ENCODE measurements around the gene COQ8A.
"Not testable (repeated sequence)": the region's sequence is repeated elsewhere in the genome, so short reads cannot be mapped to it uniquely, and the experiment has no call there.

Gene COQ8A

GRCh38 chr1:226984521-226985238 lies 44.6 kb downstream of the COQ8A start:
- DNase-seq (ENCODE audit: low read depth, low spot score) = no peak

DNA sequence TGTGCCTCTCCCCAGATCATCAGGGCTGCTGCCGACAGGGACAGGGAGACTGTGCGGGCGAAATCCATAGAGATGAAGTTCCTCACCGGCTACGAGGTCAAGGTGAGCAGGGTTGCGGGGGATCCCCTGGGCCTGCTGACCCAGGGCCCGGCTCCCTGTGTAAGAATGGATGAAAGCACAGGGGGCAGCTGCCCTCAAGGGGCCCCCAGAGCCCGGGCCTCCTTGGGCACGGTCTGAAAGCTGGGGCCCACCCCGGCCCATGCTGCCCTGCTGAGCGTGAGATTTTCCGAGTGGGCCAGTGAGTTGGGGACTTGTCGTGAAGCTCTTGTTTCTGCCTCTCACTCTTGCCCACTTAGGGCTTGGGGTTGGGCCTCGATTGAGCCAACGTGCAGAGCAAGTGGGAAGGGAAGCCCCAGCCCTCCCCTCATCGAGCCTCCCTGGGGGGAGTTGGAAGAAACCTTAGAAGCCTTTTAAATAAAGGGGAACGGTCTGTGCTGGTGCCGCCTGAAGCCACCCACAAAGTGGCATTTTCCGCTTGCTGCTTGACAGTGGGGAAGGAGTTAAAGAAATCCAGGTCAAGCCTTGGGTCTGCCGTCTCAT lies 45.2 kb downstream of the COQ8A start:
- no peak for DNase-seq (ENCODE audit: low read depth, low spot score)

GRCh38 chr1:226985839-226986463 lies 45.9 kb downstream of the COQ8A start:
- no peak for DNase-seq (ENCODE audit: low read depth, low spot score)

- DNase-seq (ENCODE audit: low read depth, low spot score) = no peak
Observed at GRCh38 chr1:226986496-226987178, 46.5 kb downstream of the COQ8A start.

GRCh38 chr1:226987179-226987536 lies 47.1 kb downstream of the COQ8A start:
- DNase-seq (ENCODE audit: low read depth, low spot score) = no peak

DNA sequence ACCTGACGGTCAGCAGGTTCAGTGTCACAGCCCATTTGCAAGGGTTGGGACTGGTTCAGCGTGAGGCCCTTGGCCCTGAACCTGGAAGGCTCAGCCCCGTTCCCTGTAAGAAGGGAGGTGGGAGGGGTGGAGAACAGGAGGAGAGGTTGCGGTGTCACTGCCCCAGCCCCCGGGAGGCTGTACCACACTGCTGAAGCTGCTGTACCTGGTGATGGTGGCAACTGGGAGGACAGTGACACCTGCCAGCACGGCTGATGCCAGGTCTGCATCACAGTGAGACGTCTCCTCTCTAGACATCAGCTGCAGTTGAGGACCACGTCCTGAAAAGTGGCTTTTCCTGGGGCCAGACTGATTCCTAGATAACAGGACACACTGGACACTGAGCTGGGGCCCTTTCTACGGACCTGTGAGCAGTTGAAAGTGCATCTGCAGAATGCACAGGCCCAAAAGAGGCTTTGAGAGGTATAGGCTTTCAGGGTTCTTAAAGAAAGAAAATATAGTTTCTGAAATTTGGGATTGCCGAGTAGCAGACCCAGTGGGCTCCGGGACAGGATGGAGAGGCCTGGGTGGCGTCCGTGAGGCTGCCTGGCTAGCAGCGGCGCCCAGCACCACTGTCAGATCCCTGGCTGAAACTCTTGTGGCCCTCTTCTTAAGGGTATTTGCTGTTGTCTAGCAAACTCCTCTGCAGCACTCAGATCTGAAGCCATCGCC lies 47.7 kb downstream of the COQ8A start:
- no peak for DNase-seq (ENCODE audit: low read depth, low spot score)

- peak; percentile 21 for DNase-seq (ENCODE audit: low read depth, low spot score)
Observed at GRCh38 chr1:226988334-226988666, 48.2 kb downstream of the COQ8A start.

GRCh38 chr1:226989085-226989920 lies 49.2 kb downstream of the COQ8A start:
- DNase-seq (ENCODE audit: low read depth, low spot score) = no peak

- no peak for DNase-seq (ENCODE audit: low read depth, low spot score)
Observed at GRCh38 chr1:226990133-226990716, 50.1 kb downstream of the COQ8A start.

GRCh38 chr1:226991920-226992319 lies 51.8 kb downstream of the COQ8A start:
- DNase-seq (ENCODE audit: low read depth, low spot score) = no peak

GRCh38 chr1:226993814-226994585 lies 53.9 kb downstream of the COQ8A start:
- DNase-seq (ENCODE audit: low read depth, low spot score) = no peak

DNA sequence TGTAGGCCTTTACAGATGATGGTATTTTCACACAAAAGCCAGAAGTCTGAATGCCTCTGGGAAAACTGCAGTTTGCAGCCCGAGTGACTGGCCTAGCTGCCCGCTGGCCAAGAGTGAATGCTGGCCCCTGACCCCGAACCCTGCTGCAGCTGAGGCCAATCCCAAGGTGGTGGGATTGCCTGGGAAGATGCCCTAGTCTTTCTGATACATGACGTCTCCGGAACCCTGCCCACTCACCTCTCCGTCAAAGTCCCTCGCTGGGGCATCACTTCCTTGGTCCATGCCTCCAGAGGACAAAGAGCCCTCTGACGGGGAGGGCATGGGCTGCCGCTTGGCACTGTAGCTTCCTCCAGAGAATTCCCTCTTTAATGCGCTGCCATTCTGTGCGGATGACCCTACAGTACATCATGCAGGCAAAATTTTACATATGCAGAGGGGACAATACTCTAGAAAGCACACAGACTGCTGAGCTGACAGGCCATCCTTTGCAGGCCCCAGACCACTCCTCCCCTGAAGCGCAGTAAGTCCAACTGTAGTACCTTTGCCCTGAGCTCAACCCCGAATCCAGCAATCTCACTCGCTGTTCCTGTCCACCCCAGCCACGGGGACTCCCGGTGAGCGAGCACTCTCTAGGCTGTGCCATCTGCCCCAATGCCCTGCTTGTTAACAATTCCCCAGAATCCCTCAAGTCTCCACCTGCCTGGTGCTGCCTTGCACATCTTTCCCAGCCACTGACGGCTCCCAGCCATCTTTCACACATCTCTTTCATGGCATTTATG lies 54.7 kb downstream of the COQ8A start:
- DNase-seq (ENCODE audit: low read depth, low spot score) = no peak

- DNase-seq (ENCODE audit: low read depth, low spot score) = no peak
Observed at GRCh38 chr1:226995365-226996332, 55.6 kb downstream of the COQ8A start.

DNA sequence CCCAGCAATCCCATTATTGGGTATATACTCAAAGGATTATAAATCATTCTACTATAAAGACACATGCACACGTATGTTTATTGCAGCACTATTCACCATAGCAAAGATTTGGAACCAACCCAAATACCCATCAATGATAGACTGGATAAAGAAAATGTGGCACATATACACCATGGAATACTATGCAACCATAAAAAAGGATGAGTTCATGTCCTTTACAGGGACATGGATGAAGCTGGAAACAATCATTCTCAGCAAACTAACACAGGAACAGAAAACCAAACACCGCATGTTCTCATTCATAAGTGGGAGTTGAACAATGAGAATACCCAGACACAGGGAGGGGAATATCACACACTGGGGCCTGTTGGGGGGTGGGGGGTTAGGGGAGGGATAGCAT lies 59.5 kb downstream of the COQ8A start:
- DNase-seq (ENCODE audit: low read depth, low spot score) = not testable (repeated sequence)

GRCh38 chr1:227002531-227003049 lies 62.5 kb downstream of the COQ8A start:
- no peak for DNase-seq (ENCODE audit: low read depth, low spot score)

DNA sequence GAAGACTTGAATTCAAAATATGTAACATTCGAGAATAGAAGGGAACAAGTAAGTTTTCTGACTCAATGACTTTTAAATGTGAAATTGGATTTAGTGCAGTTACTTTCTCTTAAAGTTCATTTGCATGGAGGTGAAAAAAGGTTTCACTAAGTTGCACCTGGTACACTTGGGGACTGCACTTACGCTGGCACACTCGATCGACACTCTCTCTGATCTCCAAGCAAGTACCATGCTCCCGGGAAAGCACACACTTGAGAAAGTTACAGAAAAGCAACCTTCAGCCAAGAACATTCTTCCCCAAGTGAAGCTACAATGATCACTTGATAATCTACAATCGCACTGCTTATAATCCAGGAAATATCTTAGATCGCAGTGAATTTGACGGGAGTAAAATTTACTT lies 63.1 kb downstream of the COQ8A start:
- DNase-seq (ENCODE audit: low read depth, low spot score) = no peak

- DNase-seq (ENCODE audit: low read depth, low spot score) = no peak
Observed at GRCh38 chr1:227004796-227005195, 64.7 kb downstream of the COQ8A start.

Data from smooth muscle cell of the brain vasculature (primary cell).